GM18858 (cell line): ENCODE results near the gene TK1.

Experiments used
- ATAC-seq: cut with Tn5 transposase; IDR thresholded peaks from one replicate; pipeline ENCODE4 v1.9.1; 2021; ENCODE audit not compliant: unreplicated experiment

The TK1 gene

GRCh38 chr17:78125138-78125913 is 61.5 kb downstream of the TK1 start:
- ATAC-seq, result no peak

- no peak for ATAC-seq
Measured at GRCh38 chr17:78124836-78125137, 62.1 kb downstream of the TK1 start.
